Measurements from ENCODE around the gene MYO7A. TPM values are rescaled to one million over a fixed set of nuclear protein-coding genes. Genes with fewer than 3 reads are reported as not detected.

The MYO7A gene
- total RNA-seq, 4 donors from 2014 or later: 2.0 to 18.2 (median 6.6) TPM

- no peaks in the 10 kb centered on the region for H3K27me3 ChIP-seq
- TF ChIP-seq CTCF (IDR thresholded peaks at IDR 0.05) (no peak), POLR2A (IDR thresholded peaks at IDR 0.05) (no peak)
- no peaks in the 10 kb centered on the region for H3K9me3 ChIP-seq
- no peak overlapping the region for H3K4me3 ChIP-seq
- H3K36me3 ChIP-seq: no peaks in the 10 kb centered on the region
- H3K27ac ChIP-seq: no peak overlapping the region
- intact Hi-C loops (cut with DNase I; ENCODE audit: low total_unique reads): loop anchor here (10.0 kb wide), 1 partner anchor 64 kb away; the partner anchor contains the start of gene MYO7A
- no peaks in the 10 kb centered on the region for H3K4me1 ChIP-seq
- no peak for DNase-seq
These were observed 60.8 kb downstream of the MYO7A start for GRCh38 chr11:77188633-77189491.

GRCh38 chr11:77189588-77190210, 61.7 kb downstream of the MYO7A start:
- no peak overlapping the region for H3K4me3 ChIP-seq
- TF ChIP-seq CTCF (IDR thresholded peaks at IDR 0.05): no peak
- no peak for TF ChIP-seq POLR2A (IDR thresholded peaks at IDR 0.05)
- DNase-seq: no peak
- no peaks in the 10 kb centered on the region for H3K4me1 ChIP-seq
- H3K9me3 ChIP-seq: no peaks in the 10 kb centered on the region
- intact Hi-C loops (cut with DNase I; ENCODE audit: low total_unique reads): loop anchor here (10.0 kb wide), 1 partner anchor 65 kb away; the partner anchor contains the start of gene MYO7A
- no peak overlapping the region for H3K27ac ChIP-seq
- no peaks in the 10 kb centered on the region for H3K36me3 ChIP-seq
- H3K27me3 ChIP-seq: no peaks in the 10 kb centered on the region

- TF ChIP-seq POLR2A (IDR thresholded peaks at IDR 0.05) (no peak), CTCF (IDR thresholded peaks at IDR 0.05) (no peak)
- Histone ChIP-seq H3K27ac (no peak overlapping the region), H3K27me3 (no peaks in the 10 kb centered on the region), H3K9me3 (no peaks in the 10 kb centered on the region), H3K4me1 (no peaks in the 10 kb centered on the region), H3K36me3 (no peaks in the 10 kb centered on the region), H3K4me3 (no peak overlapping the region)
- intact Hi-C loops (cut with DNase I; ENCODE audit: low total_unique reads): no loop called here
- no peak for DNase-seq
These were observed 62.5 kb downstream of the MYO7A start for GRCh38 chr11:77190331-77191075.

GRCh38 chr11:77191429-77191822, 63.4 kb downstream of the MYO7A start:
- Histone ChIP-seq H3K36me3 (no peaks in the 10 kb centered on the region), H3K4me3 (no peak overlapping the region), H3K27ac (no peak overlapping the region), H3K9me3 (no peaks in the 10 kb centered on the region), H3K4me1 (no peaks in the 10 kb centered on the region), H3K27me3 (no peaks in the 10 kb centered on the region)
- intact Hi-C loops (cut with DNase I; ENCODE audit: low total_unique reads): no loop called here
- DNase-seq: no peak
- TF ChIP-seq CTCF (IDR thresholded peaks at IDR 0.05) (no peak), POLR2A (IDR thresholded peaks at IDR 0.05) (no peak)
